RPMI7951 (cell line): ENCODE results near the gene SPOCK2. TPM values are rescaled to one million over a fixed set of nuclear protein-coding genes. Genes with fewer than 3 reads are reported as not detected.
A peak's percentile ranks its signal among the peaks of the same experiment; 100 is the strongest.

Source experiments
- DNase-seq: peaks from one replicate; pipeline ENCODE4 v3.0.0-alpha.2; 2012; ENCODE audit warnings: low read depth
- total RNA-seq: library from RNA; depleted of rRNA; stranded (reverse); fragments of >200 nt; shearing (Covaris generic); gene quantifications from 2 replicates; pipeline ENCODE4 v1.2.3, GENCODE V29; 2014

SPOCK2 gene
- total RNA-seq, 1 experiment from 2014 or later = 0.72 TPM

GRCh38 chr10:72073708-72074573, 14.4 kb downstream of the SPOCK2 start:
- no peak for DNase-seq

DNA sequence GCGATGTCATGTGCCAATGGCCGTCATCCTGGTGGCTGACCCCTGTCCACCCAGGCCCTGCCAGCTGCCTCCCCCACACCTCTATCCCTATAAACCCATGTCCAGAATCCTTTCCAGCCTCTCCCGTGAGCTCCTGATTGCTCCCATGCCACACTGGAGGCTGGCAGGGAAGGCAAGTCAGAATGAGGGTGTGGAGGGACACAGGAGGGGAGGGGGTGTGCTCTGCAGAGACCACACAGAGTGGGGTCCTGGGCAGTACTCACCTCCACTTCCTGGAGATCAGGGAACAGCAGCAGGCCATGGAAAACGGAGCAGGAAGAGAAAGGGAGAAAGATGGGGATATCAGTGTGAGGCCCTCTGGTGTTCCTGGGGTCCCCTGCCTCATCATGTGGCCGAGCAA, 15.7 kb downstream of the SPOCK2 start:
- DNase-seq = no peak

GRCh38 chr10:72072046-72072445, 16.3 kb downstream of the SPOCK2 start:
- DNase-seq = no peak

DNA sequence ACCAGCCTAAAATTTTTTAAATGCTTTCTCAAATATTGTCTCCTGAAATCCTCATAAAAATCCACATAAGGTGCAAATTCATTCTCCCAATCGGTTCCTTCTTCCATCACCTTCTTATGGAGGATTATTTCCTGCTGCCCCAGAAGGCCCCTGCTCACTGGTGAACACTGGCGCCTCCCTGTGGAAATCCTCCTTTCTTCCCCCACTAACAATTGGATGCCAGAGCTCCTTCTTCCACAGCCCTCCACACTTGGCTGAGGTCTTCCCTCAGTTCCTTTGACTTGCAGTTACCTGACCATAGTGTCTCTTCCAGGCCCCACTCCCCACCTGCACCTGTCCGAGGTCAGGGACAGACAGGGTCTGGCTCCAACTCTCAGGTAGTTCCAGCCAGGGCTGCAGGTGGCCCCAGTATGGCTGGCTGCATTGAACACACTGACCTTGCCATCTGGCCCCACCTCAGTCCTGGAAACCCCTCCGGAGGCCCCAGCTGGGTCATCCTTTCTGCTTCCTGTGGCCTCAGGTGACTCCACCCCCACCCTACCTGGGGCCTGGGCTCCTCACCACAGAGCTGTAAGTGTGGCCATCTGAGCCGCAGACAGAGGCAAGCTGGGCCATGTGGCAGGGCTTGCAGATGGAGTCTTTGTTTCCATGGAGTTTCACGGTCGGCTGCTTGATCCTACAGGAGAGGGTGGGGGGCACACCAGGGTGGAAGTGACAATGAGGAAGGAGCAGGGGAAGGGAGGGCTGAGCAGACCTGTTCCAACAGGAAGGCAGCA, 18.4 kb downstream of the SPOCK2 start:
- DNase-seq = no peak

DNA sequence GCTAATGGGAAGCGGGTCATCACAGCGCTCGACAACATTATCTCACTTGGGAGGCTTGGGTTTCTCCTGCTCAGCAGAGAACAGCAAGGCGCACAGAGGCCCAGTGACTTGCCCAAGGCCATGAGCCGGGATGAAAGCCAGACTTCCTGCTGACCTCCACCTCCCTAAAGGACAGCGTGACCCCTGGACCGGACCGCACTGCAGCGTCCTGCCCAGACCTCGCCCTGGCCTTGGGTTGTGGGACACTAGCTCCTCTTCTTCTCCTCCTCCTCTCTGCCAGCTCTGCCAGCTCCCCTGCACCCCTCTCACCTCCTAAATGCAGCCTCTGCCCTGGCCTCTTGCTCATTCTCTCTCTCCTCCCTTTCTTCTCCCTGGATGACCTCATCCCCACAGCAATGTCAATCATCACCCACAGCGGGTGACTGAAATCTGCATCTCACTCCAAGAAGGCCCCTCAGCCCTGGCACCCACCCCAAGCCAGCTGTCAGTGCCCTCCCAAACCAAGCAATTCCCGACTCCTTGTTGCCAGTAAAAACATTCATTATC, 19.4 kb downstream of the SPOCK2 start:
- DNase-seq = peak; percentile 38

DNA sequence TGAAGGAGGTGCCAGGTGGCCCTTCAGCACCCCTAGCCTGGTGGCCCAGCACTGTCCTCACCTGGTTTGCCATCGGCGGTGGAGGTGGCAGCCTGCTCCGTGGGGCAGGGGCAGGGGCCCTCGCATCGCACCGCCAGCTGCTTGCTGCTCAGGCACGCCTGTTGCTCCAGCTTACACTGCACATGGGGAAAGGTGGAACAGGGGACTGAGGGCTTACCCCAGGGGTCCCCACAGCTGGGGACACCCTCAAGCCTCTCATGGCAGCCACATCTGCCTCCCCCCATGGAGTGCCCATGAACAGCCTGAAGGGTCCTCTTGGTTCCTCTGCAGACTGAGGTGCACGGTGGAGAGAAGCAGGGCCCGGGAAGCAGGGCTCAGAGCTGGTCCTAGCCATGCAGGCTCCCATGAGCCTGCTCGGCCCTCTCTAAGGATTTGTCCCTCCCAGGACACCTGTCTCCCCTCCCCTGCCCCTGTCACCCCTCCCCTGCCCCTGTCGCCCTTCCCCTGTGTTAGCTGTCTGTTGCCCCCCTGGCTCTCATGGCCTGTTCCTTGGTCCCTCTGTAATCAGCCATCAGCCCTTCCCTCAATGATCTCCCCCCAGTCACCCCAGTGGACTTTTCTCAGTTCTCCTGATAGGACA, 20.1 kb downstream of the SPOCK2 start:
- DNase-seq = no peak

DNA sequence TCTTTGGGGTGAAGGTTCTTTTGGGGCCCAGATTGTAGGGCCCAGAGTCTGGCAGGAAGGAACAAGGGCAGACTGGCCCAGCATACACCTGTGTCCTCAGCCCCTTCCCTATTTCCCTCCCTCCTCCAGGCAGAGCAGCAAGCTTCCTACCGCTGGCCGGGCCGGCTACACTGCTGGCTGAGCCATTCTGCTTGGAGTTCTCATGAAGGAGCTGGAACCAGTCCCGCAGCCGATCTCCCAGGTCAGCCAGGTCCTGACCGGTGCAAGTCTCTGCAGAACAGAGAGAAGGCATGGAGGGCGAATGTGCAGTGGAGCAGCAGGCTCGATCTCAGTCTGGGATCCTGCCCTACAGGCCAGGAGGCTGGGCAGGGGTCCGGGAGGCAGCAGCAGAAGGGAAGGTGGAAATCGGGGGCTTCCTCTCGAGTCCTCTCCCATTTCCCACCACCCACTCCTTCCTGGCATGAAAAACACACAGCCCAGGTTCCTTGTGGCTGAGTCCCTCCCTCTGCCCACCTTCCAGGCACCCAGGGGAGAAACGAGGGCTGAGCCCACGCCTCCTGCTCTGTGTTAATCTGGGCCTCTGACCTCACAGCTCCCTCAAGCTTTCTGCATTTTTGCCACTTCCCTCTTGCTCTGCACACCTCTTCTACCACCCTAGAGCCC, 20.8 kb downstream of the SPOCK2 start:
- no peak for DNase-seq

GRCh38 chr10:72066318-72067284, 21.8 kb downstream of the SPOCK2 start:
- peak; percentile 38 for DNase-seq

DNA sequence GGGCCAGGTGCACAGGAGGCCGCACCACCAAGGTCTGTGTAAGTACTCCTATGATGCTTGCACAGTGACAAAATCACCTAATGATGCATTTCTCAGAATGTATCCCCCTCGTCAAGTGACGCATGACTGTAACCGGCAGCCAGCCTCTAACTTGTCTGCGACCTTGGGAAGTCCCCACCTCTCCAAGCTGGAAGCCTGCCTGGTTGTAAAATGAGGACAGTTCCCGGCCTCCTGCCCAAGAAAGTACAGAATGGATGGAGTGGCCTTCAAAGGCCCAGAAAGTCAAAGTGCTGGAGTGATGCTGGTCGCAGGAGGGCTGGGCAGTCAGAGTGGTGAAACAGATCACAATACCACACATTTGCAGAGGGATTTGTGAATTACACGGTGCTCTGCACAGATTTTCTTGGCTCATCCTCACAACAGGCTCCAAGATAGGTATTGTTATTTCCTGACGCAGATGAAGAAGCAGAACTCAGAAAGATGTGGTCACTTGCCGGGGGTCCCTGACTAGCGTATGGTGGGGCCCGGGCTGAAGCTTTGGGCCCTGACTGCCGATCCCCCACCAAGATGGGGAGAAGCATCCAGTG, 22.8 kb downstream of the SPOCK2 start:
- DNase-seq = no peak

DNA sequence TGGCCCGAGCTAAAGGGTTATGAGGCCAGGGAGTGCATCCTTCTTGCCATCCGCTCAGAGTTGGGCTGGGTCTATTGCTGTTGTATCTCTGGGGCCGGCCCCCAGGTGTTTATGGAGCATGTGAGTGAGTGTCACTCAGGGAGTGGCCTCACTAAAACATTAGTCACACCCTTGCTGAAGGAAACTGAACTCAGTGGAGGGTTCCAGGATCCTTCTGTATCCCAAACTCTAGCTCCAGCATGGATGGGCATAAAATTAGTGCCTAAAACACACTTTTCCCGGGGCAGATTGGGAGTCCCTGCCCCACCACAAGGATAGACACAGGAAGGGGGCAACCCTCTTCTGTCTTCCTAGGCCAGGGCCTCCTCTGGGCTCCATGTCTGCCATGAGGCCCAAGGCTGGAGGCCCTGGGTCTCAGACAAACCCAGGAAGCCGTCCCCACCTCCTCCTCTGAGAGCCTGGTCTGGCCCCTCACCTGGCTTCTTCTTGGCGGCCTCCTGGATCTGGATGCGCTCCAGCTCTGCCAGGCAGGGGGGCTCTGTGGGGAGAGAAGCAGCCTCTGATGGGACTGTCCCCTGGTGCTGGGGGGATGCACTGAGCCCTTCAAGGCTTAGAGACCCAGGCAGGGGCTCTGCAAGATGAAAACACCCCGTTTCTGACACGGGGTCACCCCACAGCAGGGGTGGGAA, 24.5 kb downstream of the SPOCK2 start:
- DNase-seq = no peak

GRCh38 chr10:72062832-72063702, 25.3 kb downstream of the SPOCK2 start:
- no peak for DNase-seq

DNA sequence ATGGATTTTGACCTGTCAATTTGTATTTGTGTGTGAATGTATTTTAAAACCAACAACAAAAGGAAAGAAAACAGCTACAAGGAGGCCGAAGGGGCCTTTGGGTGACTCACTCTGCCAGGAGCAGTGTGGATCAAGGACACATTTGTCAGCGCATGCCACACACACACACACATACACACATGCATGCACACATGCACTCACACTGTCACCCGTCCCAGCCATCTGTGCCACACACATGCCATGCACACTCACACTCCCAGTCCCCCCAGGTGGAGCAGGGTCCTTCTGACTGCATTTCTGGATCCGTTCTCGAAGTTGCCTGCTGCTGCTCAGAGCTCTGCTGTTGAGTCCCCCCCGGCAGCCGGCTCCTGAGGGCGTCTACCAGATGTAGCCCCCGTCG, 26.0 kb downstream of the SPOCK2 start:
- peak; percentile 33 for DNase-seq

DNA sequence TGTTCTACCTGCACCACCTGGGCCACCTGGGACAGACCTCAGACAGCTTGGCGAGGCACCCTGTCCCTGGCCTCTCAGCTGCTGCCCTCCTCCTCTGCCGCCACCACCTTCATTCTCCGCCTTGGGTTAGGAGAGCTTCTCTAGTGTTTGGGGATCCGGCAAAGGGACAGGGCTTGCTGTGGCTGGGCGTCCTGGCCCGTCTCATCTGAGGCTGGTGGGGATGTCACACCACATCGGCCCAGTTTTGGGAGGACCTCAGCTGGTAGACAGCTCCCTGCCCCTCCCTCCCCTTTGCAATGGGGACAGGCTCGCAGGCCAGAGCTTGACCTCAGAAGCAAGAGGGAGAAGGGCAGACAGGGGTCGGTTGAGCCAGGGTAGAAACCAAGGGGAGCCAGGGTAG, 26.4 kb downstream of the SPOCK2 start:
- no peak for DNase-seq

DNA sequence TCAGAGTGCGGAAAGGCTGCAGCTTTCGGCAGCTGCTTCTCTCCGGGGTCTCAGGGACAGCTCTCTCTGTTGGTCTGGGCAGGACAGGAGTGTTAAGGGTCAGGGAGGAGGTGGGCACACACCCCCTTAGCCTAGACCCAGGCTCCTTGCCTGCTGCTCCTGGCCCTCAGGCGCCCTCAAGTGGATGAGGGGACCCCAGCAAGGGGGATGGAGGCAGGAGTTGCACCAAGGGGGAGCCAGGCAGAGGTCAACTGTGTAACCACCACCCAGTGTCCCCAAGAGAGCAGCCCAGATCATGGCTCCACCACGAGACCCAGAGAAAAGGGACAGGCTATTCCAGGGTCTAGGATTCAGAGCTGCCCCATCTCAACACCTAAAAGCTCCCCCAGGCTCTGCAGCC, 26.9 kb downstream of the SPOCK2 start:
- DNase-seq = no peak

DNA sequence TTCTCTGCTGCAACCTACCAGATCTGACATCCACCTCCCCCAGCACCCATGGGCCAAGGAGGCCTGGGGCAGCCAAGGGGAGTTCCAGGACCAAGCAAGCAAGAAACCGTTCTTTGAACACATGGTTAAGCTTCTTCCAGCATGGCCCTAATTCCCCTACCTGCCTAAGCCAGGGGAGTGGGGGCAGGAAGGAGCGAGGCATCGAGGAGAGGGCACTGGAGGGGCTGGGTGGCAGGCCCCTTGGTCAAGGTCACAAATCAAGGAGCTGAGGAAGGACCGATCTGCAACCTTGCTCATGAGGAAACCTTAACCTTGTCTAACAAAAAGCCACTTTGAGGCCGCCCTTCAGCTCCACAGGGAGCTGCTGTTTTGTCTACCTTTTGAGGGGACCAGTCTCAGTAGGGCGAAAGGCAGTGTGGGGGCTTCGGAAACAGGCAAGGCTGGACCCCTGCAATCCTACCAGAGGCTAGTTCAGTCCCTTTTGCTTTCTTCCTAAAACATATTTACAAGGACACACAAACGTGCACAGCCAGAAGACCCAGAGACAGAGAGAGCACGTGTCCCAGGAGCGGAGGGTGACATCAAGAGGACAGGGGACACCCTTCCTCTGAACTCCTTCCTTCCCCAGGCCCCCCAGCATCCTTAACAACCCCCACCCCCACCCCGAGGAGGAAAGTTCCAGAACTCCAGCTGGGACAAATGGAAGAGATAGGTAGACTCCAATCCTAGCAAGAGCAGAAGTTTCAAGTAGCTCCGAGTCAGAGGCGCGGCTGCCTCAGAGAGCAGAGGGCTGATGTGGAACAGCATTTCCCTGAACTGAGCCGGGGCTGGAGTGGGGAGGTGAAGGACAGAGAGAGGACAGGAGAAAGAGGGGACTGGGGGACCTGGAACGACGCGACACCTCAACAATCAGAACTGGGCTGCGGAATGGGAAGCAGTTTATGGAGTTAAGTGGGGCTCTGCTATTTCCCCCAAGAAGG, 28.2 kb downstream of the SPOCK2 start:
- no peak for DNase-seq

- DNase-seq = no peak
These were observed 29.1 kb downstream of the SPOCK2 start for GRCh38 chr10:72058989-72059842.
